K562 (cell line): ENCODE measurements around the gene KRT222. TPM values are rescaled to one million over a fixed set of nuclear protein-coding genes. Genes with fewer than 3 reads are reported as not detected.

Experiments
- ATAC-seq: fragments of 200-7000 bp; cut with Tn5 transposase; 3 replicates; pipeline ENCODE4 v1.9.1; 2020; ENCODE audit warnings: moderate library complexity
- BruUV-seq: library from RNA; stranded (reverse); fragments of 400-500 nt; replicated peaks from 2 replicates; lab custom pipeline; 2021; lab: Mats Ljungman, UMichigan
- CTCF ChIA-PET: fragments of 300-600 bp; formaldehyde crosslinking; extraction: SDS; loops from one replicate; lab custom pipeline; 2021; ENCODE audit warnings: low intra/inter-chr PET ratio; lab: Yijun Ruan, JAX
- POLR2A ChIA-PET: fragments of 300-600, 350-650 bp; sonication (Branson Sonifier 250); formaldehyde crosslinking; extraction: SDS; loops from one replicate; lab custom pipeline; 2021; ENCODE audit warnings: antibody characterized with exemption, inconsistent platforms; lab: Yijun Ruan, JAX
- DNase-seq, 4 experiments: peaks; one replicate each; pipeline versions ENCODE4 v3.0.0 to v3.0.0-alpha.2; 2011 to 2018; ENCODE audit warnings: low spot score in 3 of 4, mixed read lengths in 3 of 4; ENCODE audit errors: extremely low read depth in 1 of 4
- FAIRE-seq: peaks from 2 replicates; lab custom pipeline; 2011; peaks lifted over from hg19 to GRCh38; lab: Jason Lieb, UNC
- H2AFZ ChIP-seq: 2 replicates; pipeline ENCODE4 v1.6.0; 2011; ENCODE audit warnings: low read depth, low read length, control low read depth, inconsistent platforms
- H3K27ac ChIP-seq: fragments of 200-600 bp; 3 replicates; pipeline ENCODE4 v1.8.0; 2011; ENCODE audit warnings: low read depth, mild to moderate bottlenecking, control low read depth, inconsistent platforms, low read length, moderate library complexity, mixed read lengths; ENCODE audit errors: extremely low read depth
- H3K27me3 ChIP-seq, 2 experiments: fragments of 300-600 bp in 1 of 2; 2 replicates in 1 of 2; 3 replicates in 1 of 2; pipeline versions ENCODE4 v1.6.0 to v1.8.0; 2011; ENCODE audit warnings: inconsistent platforms in 2 of 2, low read length in 2 of 2, mild to moderate bottlenecking in 1 of 2, mixed read lengths in 1 of 2, moderate library complexity in 1 of 2; ENCODE audit not compliant: control insufficient read depth in 2 of 2, insufficient read depth in 2 of 2
- H3K36me3 ChIP-seq: fragments of 300-600 bp; 3 replicates; pipeline ENCODE4 v1.8.0; 2011; ENCODE audit warnings: mild to moderate bottlenecking, low read length, inconsistent platforms; ENCODE audit not compliant: control insufficient read depth, insufficient read depth
- H3K4me1 ChIP-seq, 2 experiments: fragments of 200-600 bp in 1 of 2; replicated peaks in 1 of 2; 2 replicates in 1 of 2; 3 replicates in 1 of 2; pipeline versions ENCODE4 v1.5.1 to v1.8.0; 2011; ENCODE audit warnings: inconsistent platforms in 2 of 2, low read length in 2 of 2, mild to moderate bottlenecking in 1 of 2, mixed read lengths in 1 of 2, moderate library complexity in 1 of 2; ENCODE audit not compliant: control insufficient read depth in 2 of 2, insufficient read depth in 2 of 2
- H3K4me2 ChIP-seq: 2 replicates; pipeline ENCODE4 v1.6.1; 2011; ENCODE audit warnings: low read length, control low read depth, inconsistent platforms, mixed read lengths; ENCODE audit not compliant: insufficient read depth
- H3K4me3 ChIP-seq: fragments of 200-600 bp; sonication (generic), shearing (Covaris generic); 2 replicates; pipeline ENCODE4 v1.5.1; 2016; ENCODE audit warnings: control low read depth, inconsistent platforms
- H3K79me2 ChIP-seq: fragments of 200-600 bp; 3 replicates; pipeline ENCODE4 v1.8.0; 2011; ENCODE audit warnings: low read length, inconsistent platforms; ENCODE audit not compliant: control insufficient read depth, insufficient read depth
- H3K9ac ChIP-seq, 2 experiments: 2 replicates each; pipeline versions ENCODE4 v1.6.0 to v1.6.1; 2011; ENCODE audit warnings: low read depth in 2 of 2, low read length in 2 of 2, control low read depth in 1 of 2, inconsistent platforms in 1 of 2, mild to moderate bottlenecking in 1 of 2, mixed read lengths in 1 of 2; ENCODE audit not compliant: insufficient read depth in 1 of 2
- H3K9me1 ChIP-seq: one replicate; pipeline ENCODE4 v1.6.0; 2011; ENCODE audit warnings: inconsistent platforms, mild to moderate bottlenecking, low read length, moderate library complexity; ENCODE audit not compliant: control insufficient read depth, insufficient read depth
- H3K9me3 ChIP-seq: replicated peaks from 2 replicates; pipeline ENCODE4 v1.5.1; 2011; ENCODE audit warnings: low read depth, low read length, inconsistent platforms; ENCODE audit not compliant: control insufficient read depth, insufficient read depth
- H4K20me1 ChIP-seq: replicated peaks from 2 replicates; pipeline ENCODE4 v1.6.1; 2011; ENCODE audit warnings: low read length, inconsistent platforms, mixed read lengths; ENCODE audit not compliant: control insufficient read depth, insufficient read depth
- BACH1 ChIP-seq: fragments of 200-800 bp; sonication (Bioruptor generic); IDR thresholded peaks from 2 replicates; pipeline ENCODE4 v1.6.1; 2016; ENCODE audit warnings: missing genetic modification characterization, missing compliant biosample characterization
- CHAMP1 ChIP-seq: fragments of 450-650 bp; IDR thresholded peaks from 2 replicates; pipeline ENCODE4 v1.6.1; 2016; ENCODE audit warnings: mild to moderate bottlenecking
- GTF2A2 ChIP-seq: IDR thresholded peaks from 2 replicates; pipeline ENCODE4 v1.6.1; 2016; ENCODE audit warnings: mild to moderate bottlenecking, missing genetic modification characterization, missing compliant biosample characterization
- HSF4 ChIP-seq: fragments of 250-450 bp; sonication (Bioruptor Pico); IDR thresholded peaks from 2 replicates; pipeline ENCODE4 v2.1.2; 2022; ENCODE audit warnings: mild to moderate bottlenecking, moderate library complexity, borderline replicate concordance
- STAT5A ChIP-seq: IDR thresholded peaks from 2 replicates; pipeline ENCODE4 v1.6.1; 2012; ENCODE audit warnings: low read length, inconsistent platforms, borderline replicate concordance
- STAT5B ChIP-seq: fragments of 250-450 bp; sonication (Bioruptor Pico); IDR thresholded peaks from 2 replicates; pipeline ENCODE4 v1.8.0; 2021; ENCODE audit warnings: mild to moderate bottlenecking, inconsistent platforms
- TAF15 ChIP-seq: fragments of 200-400 bp; formaldehyde crosslinking; IDR thresholded peaks from 2 replicates; pipeline ENCODE4 v1.6.1; 2017; ENCODE audit warnings: mild to moderate bottlenecking, low read depth, low read length, moderate library complexity
- ZNF146 ChIP-seq: IDR thresholded peaks from one replicate; pipeline ENCODE4 v1.6.1; 2018; ENCODE audit warnings: missing compliant biosample characterization; ENCODE audit not compliant: unreplicated experiment
- ZNF174 ChIP-seq: fragments of 250-450 bp; sonication (Bioruptor Pico); IDR thresholded peaks from 2 replicates; pipeline ENCODE4 v1.4.0; 2020; ENCODE audit warnings: mild to moderate bottlenecking
- ZNF398 ChIP-seq: fragments of 250-450 bp; sonication (Bioruptor Pico); IDR thresholded peaks from 2 replicates; pipeline ENCODE4 v1.8.0; 2021; ENCODE audit warnings: moderate library complexity, mild to moderate bottlenecking, inconsistent platforms
- WGBS: fragments of 100-300 bp; shearing (Covaris generic); methylation state at CpG from one replicate; pipeline ENCODE4 v1.1.6; 2016; ENCODE audit warnings: low coverage, mixed read lengths; ENCODE audit not compliant: insufficient coverage; ENCODE audit errors: missing lambda C conversion rate; 5-methylcytosine and 5-hydroxymethylcytosine counted together
- in situ Hi-C: fragments of 300-500 bp; cut with MboI; formaldehyde crosslinking; loops from 4 replicates; pipeline ENCODE4 v1.15.0; 2018; ENCODE audit warnings: inconsistent platforms, mixed read lengths
- intact Hi-C: fragments of 100-400 bp; cut with micrococcal nuclease; formaldehyde crosslinking; loops from 2 replicates; pipeline ENCODE4 v1.14.2; 2022
- polyA plus RNA-seq, 8 experiments: library from polyadenylated mRNA; depleted of rRNA in 4 of 8; stranded (reverse) in 5 of 8; unstranded in 3 of 8; fragments of >200 nt; fragmentation: Nextera tagmentation in 2 of 8; fragmentation: Illumina TruSeq in 1 of 8; extraction: Ambion mirVana in 2 of 8; extraction: Trizol in 1 of 8; gene quantifications; 2 replicates each; pipeline versions ENCODE4 v1.2.1 to v1.2.3, GENCODE V29; 2011 to 2014; ENCODE audit warnings: inconsistent platforms in 1 of 8, missing spikeins in 1 of 8
- total RNA-seq, 7 experiments: library from RNA; depleted of rRNA in 6 of 7; stranded (reverse); fragments of >200 nt in 6 of 7; fragmentation: Illumina TruSeq in 2 of 7; extraction: Trizol in 2 of 7; gene quantifications; 2 replicates each; pipeline versions ENCODE4 v1.2.1 to v1.2.3, GENCODE V29; 2011 to 2021; ENCODE audit warnings: low replicate concordance in 1 of 7
- TF ChIP-seq, protein P1 (sequence below): fragments of 250-450 bp; sonication (Bioruptor Pico); IDR thresholded peaks from 2 replicates; pipeline ENCODE4 v1.5.1; 2021; ENCODE audit warnings: mild to moderate bottlenecking

Gene KRT222
- total and polyA plus RNA-seq, 9 of the 15 experiments (the other 6 are each of a cell fraction or from before 2014, with no cell fraction given): 0.03 to 0.11 (median 0.05) TPM; not detected in 5

DNA sequence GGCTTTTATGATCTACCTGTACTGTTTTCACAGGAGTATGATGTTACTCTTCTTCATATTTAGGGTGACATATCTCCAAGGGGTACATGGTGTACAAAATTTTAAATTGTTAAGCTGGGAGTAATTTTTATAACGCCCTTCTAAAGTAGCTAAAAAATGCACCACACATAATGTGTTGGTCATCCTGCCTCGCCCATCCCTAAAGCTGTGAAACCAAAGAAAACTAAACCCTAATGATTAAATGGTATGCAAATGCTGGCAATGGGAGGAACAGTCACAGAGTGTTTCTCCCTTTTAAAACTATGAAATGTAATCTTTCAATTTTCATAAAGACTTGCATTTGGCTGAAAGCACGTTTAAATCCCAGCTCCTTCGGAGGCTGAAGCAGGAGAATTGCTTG lies 40.6 kb upstream of the KRT222 start:
- Histone ChIP-seq H3K36me3 (no peaks in the 10 kb centered on the region), H3K4me2 (no peak overlapping the region), H2AFZ (no peak overlapping the region), H3K4me1 (no peaks in the 10 kb centered on the region), H3K9me3 (no peaks in the 10 kb centered on the region), H3K9me1 (no peaks in the 10 kb centered on the region), H4K20me1 (no peaks in the 10 kb centered on the region), H3K79me2 (no peaks in the 10 kb centered on the region), H3K27me3 (peaks cover 21 to 31% of the 10 kb centered on the region in 2 experiments), H3K27ac (no peak overlapping the region), H3K4me3 (no peak overlapping the region), H3K9ac (no peak overlapping the region)
- ATAC-seq (no peak), DNase-seq (no peak), FAIRE-seq (no peak)
- in situ Hi-C loops: no loop called here
- BruUV-seq: no TSS peak
- ChIA-PET CTCF (no interaction called here), POLR2A (interaction anchor here (0.6 to 1.4 kb wide), 3 partner anchors 12 to 367 kb away, joined by 3 read pairs; partner anchors contain the start of gene TOP2A)
- TF ChIP-seq STAT5A: no peak
- no peak for TF ChIP-seq CHAMP1
- 0% methylated on average over 4 of the region's 4 CpGs for WGBS
- intact Hi-C loops: no loop called here

GRCh38 chr17:40703652-40704051 lies 38.7 kb upstream of the KRT222 start, which contains the start of gene KRT24:
KRT24 (minus strand) TSS chr17:40703752; CDS start chr17:40703693, 59 bp downstream.
- Histone ChIP-seq H3K9me3 (no peaks in the 10 kb centered on the region), H3K4me2 (no peak within 1 kb of the TSS), H3K4me3 (no peak within 1 kb of the TSS), H3K27ac (no peak within 1 kb of the TSS), H3K9ac (no peak within 1 kb of the TSS), H3K36me3 (no peaks in the 10 kb centered on the region), H4K20me1 (no peaks in the 10 kb centered on the region), H3K4me1 (no peaks in the 10 kb centered on the region), H3K79me2 (no peaks in the 10 kb centered on the region), H3K27me3 (peaks cover 25 to 37% of the 10 kb centered on the region in 2 experiments), H3K9me1 (no peaks in the 10 kb centered on the region), H2AFZ (no peak within 1 kb of the TSS)
- no TSS peak for BruUV-seq
- in situ Hi-C loops (no loop called here), intact Hi-C loops (no loop called here)
- FAIRE-seq: no peak
- POLR2A ChIA-PET: interaction anchor here (0.5 to 1.4 kb wide), 3 partner anchors 8 to 254 kb away, joined by 3 read pairs; no protein-coding TSS in a partner anchor
- WGBS: 2% methylated on average over 7 of the region's 7 CpGs
- DNase-seq: no peak
- CTCF ChIA-PET: no interaction called here
- no peak for ATAC-seq
- TF ChIP-seq ZNF146 (CRISPR knock-in tag) (no peak), GTF2A2 (tag) (no peak), BACH1 (tag) (no peak), STAT5B (CRISPR knock-in tag) (no peak), ZNF174 (CRISPR knock-in tag) (no peak), TAF15 (no peak), ZNF398 (CRISPR knock-in tag) (no peak), HSF4 (CRISPR knock-in tag) (no peak)
- TF ChIP-seq, protein P1, sequence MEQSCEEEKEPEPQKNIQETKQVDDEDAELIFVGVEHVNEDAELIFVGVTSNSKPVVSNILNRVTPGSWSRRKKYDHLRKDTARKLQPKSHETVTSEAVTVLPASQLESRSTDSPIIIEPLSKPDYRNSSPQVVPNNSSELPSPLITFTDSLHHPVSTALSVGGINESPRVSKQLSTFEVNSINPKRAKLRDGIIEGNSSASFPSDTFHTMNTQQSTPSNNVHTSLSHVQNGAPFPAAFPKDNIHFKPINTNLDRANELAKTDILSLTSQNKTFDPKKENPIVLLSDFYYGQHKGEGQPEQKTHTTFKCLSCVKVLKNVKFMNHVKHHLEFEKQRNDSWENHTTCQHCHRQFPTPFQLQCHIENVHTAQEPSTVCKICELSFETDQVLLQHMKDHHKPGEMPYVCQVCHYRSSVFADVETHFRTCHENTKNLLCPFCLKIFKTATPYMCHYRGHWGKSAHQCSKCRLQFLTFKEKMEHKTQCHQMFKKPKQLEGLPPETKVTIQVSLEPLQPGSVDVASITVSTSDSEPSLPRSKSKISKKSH (CRISPR knock-in tag): no peak
